ENCODE results near the gene CDX1. TPM values are rescaled to one million over a fixed set of nuclear protein-coding genes. Genes with fewer than 3 reads are reported as not detected.

The CDX1 gene
- total and polyA plus RNA-seq, 5 experiments from 2014 or later = not detected

- Mint-ChIP-seq H3K27ac (no peak overlapping the region), H3K4me1 (peaks cover 0 to 12% (median 3%) of the 10 kb centered on the region in 4 donors), H3K27me3 (peaks cover 0 to 2% (median 0%) of the 10 kb centered on the region in 5 donors)
These were observed 23.0 kb upstream of the CDX1 start for GRCh38 chr5:150143350-150144245.

GRCh38 chr5:150144246-150144801 is 22.3 kb upstream of the CDX1 start:
- Mint-ChIP-seq H3K4me1 (peaks cover 0 to 18% (median 3%) of the 10 kb centered on the region in 4 donors), H3K27me3 (peaks cover 0 to 3% (median 0%) of the 10 kb centered on the region in 5 donors), H3K27ac (no peak overlapping the region), H3K36me3 (no peaks in the 10 kb centered on the region), H3K9me3 (no peaks in the 10 kb centered on the region), H3K4me3 (no peak overlapping the region)
- DNase-seq (no peak), ATAC-seq (no peak)
- POLR2A ChIA-PET = no interaction called here

More at GRCh38 chr5:150143350-150144245, 23.0 kb upstream of the CDX1 start:
- POLR2A ChIA-PET = no interaction called here
- Mint-ChIP-seq H3K4me3 (no peak overlapping the region), H3K36me3 (no peaks in the 10 kb centered on the region), H3K9me3 (no peaks in the 10 kb centered on the region)
- ATAC-seq = no peak
- no peak for DNase-seq

- POLR2A ChIA-PET = interaction anchor here (0.6 kb wide), 1 partner anchor 97 kb away, joined by 3 read pairs; no protein-coding TSS in a partner anchor
- Mint-ChIP-seq H3K9me3 (no peaks in the 10 kb centered on the region), H3K27ac (no peak overlapping the region), H3K27me3 (peaks cover 0 to 3% (median 0%) of the 10 kb centered on the region in 5 donors), H3K4me1 (peaks cover 0 to 21% (median 3%) of the 10 kb centered on the region in 4 donors), H3K4me3 (no peak overlapping the region), H3K36me3 (no peaks in the 10 kb centered on the region)
- ATAC-seq (no peak), DNase-seq (no peak)
These were observed 21.7 kb upstream of the CDX1 start for GRCh38 chr5:150144879-150145278.

- ATAC-seq = no peak
- DNase-seq = no peak
- no peak overlapping the region for H3K27ac Mint-ChIP-seq
- H3K9me3 Mint-ChIP-seq = no peaks in the 10 kb centered on the region
- H3K4me1 Mint-ChIP-seq = peaks cover 0 to 21% (median 3%) of the 10 kb centered on the region in 4 donors
- POLR2A ChIA-PET = no interaction called here
- H3K27me3 Mint-ChIP-seq = peaks cover 0 to 3% (median 0%) of the 10 kb centered on the region in 5 donors
- no peaks in the 10 kb centered on the region for H3K36me3 Mint-ChIP-seq
- H3K4me3 Mint-ChIP-seq = no peak overlapping the region
These were observed 20.3 kb upstream of the CDX1 start for GRCh38 chr5:150146235-150146634.

- Mint-ChIP-seq H3K36me3 (no peaks in the 10 kb centered on the region), H3K27ac (no peak overlapping the region), H3K4me3 (no peak overlapping the region), H3K27me3 (peaks cover 0 to 3% (median 0%) of the 10 kb centered on the region in 5 donors), H3K4me1 (peaks cover 0 to 21% (median 2%) of the 10 kb centered on the region in 4 donors), H3K9me3 (no peaks in the 10 kb centered on the region)
- POLR2A ChIA-PET = no interaction called here
- no peak for ATAC-seq
- no peak for DNase-seq
These were observed 19.5 kb upstream of the CDX1 start for GRCh38 chr5:150146862-150147601.

- DNase-seq = no peak
- Mint-ChIP-seq H3K9me3 (no peaks in the 10 kb centered on the region), H3K36me3 (no peaks in the 10 kb centered on the region), H3K4me3 (no peak overlapping the region), H3K27me3 (peaks cover 0 to 3% (median 0%) of the 10 kb centered on the region in 5 donors), H3K4me1 (peaks cover 0 to 21% (median 2%) of the 10 kb centered on the region in 4 donors), H3K27ac (no peak overlapping the region)
- no peak for ATAC-seq
- POLR2A ChIA-PET = no interaction called here
These were observed 18.9 kb upstream of the CDX1 start for GRCh38 chr5:150147670-150148069.

- H3K4me3 Mint-ChIP-seq = no peak overlapping the region
- H3K27ac Mint-ChIP-seq = peak overlapping the region in 2 of 10 donors; percentile 9 to 39
- no peak for DNase-seq
- peaks cover 0 to 3% (median 0%) of the 10 kb centered on the region in 5 donors for H3K27me3 Mint-ChIP-seq
- H3K9me3 Mint-ChIP-seq = no peaks in the 10 kb centered on the region
- no peak for ATAC-seq
- POLR2A ChIA-PET = no interaction called here
- no peaks in the 10 kb centered on the region for H3K36me3 Mint-ChIP-seq
- peaks cover 0 to 16% (median under 1%) of the 10 kb centered on the region in 4 donors for H3K4me1 Mint-ChIP-seq
These were observed 18.3 kb upstream of the CDX1 start for GRCh38 chr5:150148117-150148927.

GRCh38 chr5:150149618-150150017 is 17.0 kb upstream of the CDX1 start:
- H3K27ac Mint-ChIP-seq = no peak overlapping the region
- ATAC-seq (no peak), DNase-seq (no peak)
- no peaks in the 10 kb centered on the region for H3K9me3 Mint-ChIP-seq
- H3K27me3 Mint-ChIP-seq = peaks cover 0 to 3% (median 0%) of the 10 kb centered on the region in 5 donors
- peaks cover 0 to 17% (median 4%) of the 10 kb centered on the region in 4 donors for H3K4me1 Mint-ChIP-seq
- H3K4me3 Mint-ChIP-seq = no peak overlapping the region
- POLR2A ChIA-PET = no interaction called here
- H3K36me3 Mint-ChIP-seq = no peaks in the 10 kb centered on the region

- POLR2A ChIA-PET = no interaction called here
- H3K4me1 Mint-ChIP-seq = peaks cover 10 to 25% (median 14%) of the 10 kb centered on the region in 4 donors
- peaks cover 0 to 12% (median 2%) of the 10 kb centered on the region in 5 donors for H3K27me3 Mint-ChIP-seq
- H3K36me3 Mint-ChIP-seq = no peaks in the 10 kb centered on the region
- no peak overlapping the region for H3K27ac Mint-ChIP-seq
- ATAC-seq (no peak), DNase-seq (no peak)
- no peak overlapping the region for H3K4me3 Mint-ChIP-seq
- H3K9me3 Mint-ChIP-seq = no peaks in the 10 kb centered on the region
These were observed 13.7 kb upstream of the CDX1 start for GRCh38 chr5:150152636-150153462.

- peaks cover 0 to 12% (median 2%) of the 10 kb centered on the region in 5 donors for H3K27me3 Mint-ChIP-seq
- no peak overlapping the region for H3K27ac Mint-ChIP-seq
- POLR2A ChIA-PET = no interaction called here
- ATAC-seq (no peak), DNase-seq (no peak)
- no peaks in the 10 kb centered on the region for H3K9me3 Mint-ChIP-seq
- H3K36me3 Mint-ChIP-seq = no peaks in the 10 kb centered on the region
- peak overlapping the region in 1 of 10 donors; percentile 15 for H3K4me3 Mint-ChIP-seq
- H3K4me1 Mint-ChIP-seq = peaks cover 10 to 25% (median 14%) of the 10 kb centered on the region in 4 donors
These were observed 13.1 kb upstream of the CDX1 start for GRCh38 chr5:150153483-150153882.

- DNase-seq (no peak), ATAC-seq (no peak)
- peaks cover 0 to 9% (median 5%) of the 10 kb centered on the region in 5 donors for H3K27me3 Mint-ChIP-seq
- no peaks in the 10 kb centered on the region for H3K9me3 Mint-ChIP-seq
- peaks cover 10 to 18% (median 14%) of the 10 kb centered on the region in 4 donors for H3K4me1 Mint-ChIP-seq
- POLR2A ChIA-PET = no interaction called here
- H3K4me3 Mint-ChIP-seq = peak overlapping the region in 9 of 10 donors; percentile 15 to 81 (median 42)
- H3K27ac Mint-ChIP-seq = peak overlapping the region in 2 of 10 donors; percentile 3 to 44
- no peaks in the 10 kb centered on the region for H3K36me3 Mint-ChIP-seq
These were observed 12.5 kb upstream of the CDX1 start for GRCh38 chr5:150153957-150154617.
